ENCODE data around the gene NFYA.
A peak's percentile ranks its signal among the peaks of the same experiment; 100 is the strongest.

Gene NFYA

DNA sequence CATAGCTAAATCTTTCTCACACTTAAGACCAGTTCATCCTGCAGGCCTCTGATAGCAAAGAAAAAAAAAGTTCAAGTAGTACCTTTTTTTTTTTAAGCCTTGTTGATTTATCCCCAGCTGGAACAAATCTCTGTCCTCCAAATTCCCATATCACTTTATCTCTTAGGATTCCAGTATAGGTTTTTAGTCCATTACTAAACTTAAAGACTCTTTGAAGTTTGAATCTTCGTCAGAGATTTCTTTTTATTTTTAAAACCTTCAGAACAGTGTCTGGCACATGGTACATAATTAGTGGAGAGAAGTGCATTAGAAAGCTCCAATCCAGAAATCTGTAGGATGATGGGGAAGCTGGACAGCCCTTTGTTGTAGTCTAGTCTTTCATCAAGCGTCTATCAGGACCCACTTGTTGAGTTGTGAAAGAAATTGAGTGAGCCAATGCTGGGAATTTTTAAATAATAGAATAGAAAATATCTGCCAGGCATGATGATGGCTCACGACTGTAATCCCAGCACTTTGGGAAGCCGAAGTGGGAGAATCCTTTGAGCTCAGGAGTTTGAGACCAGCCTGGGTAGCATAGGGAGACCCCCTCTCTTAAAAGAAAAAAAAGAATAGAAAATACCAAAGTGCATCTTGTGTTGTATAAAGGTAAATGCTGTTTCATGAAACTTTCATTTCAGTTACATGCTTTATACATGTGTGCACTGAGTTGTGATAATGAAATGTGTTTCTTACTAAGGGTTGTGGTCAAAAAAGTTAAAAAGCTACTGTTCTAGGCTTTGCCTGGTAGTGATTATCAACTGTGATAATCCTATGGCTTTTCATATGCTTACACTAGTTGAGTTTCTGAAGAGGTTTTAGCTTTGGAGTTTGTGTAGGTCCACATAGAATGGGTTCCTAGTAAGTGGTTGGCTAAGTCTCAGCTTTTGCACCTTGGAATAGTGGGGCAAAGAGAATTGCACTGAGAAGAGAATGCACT, 3.2 kb downstream of the NFYA start:
- H3K4me3 ChIP-seq (ENCODE audit: insufficient read depth in 1 of 2, low read depth in 1 of 2, low read length in 2 of 2), result no peak overlapping the region
- no peak overlapping the region for H3K14ac ChIP-seq (ENCODE audit: low read length in 2 of 2)
- no peaks in the 10 kb centered on the region for H3K27me3 ChIP-seq (ENCODE audit: control insufficient read depth in 1 of 2, insufficient read depth in 1 of 2, low read length in 2 of 2)
- no peaks in the 10 kb centered on the region for H3K9me3 ChIP-seq (ENCODE audit: control insufficient read depth, low read length)
- peaks cover 12% of the 10 kb centered on the region for H3K79me1 ChIP-seq (replicated peaks; ENCODE audit: low read length, poor library complexity, severe bottlenecking)
- H3K9ac ChIP-seq (ENCODE audit: low read length), result peak overlapping the region; percentile 96
- H3K27ac ChIP-seq (ENCODE audit: low read length, poor library complexity, severe bottlenecking), result no peak overlapping the region
- no peak overlapping the region for H2BK120ac ChIP-seq (ENCODE audit: low read depth, low read length)
- no peak overlapping the region for H3K18ac ChIP-seq (ENCODE audit: low read depth in 1 of 2, low read length in 2 of 2)
- H2AFZ ChIP-seq (ENCODE audit: low read depth, low read length), result no peak overlapping the region
- H2AK5ac ChIP-seq (ENCODE audit: low read length, severe bottlenecking), result no peak overlapping the region
- no peak overlapping the region for H4K91ac ChIP-seq (ENCODE audit: low read length)
- no peak overlapping the region for H3K4ac ChIP-seq (ENCODE audit: low read depth in 1 of 2, low read length in 2 of 2)
- peaks cover 8 to 24% of the 10 kb centered on the region in 2 experiments for H3K36me3 ChIP-seq (ENCODE audit: control insufficient read depth in 1 of 2, insufficient read depth in 2 of 2, low read depth in 1 of 2, low read length in 2 of 2)
- H2BK15ac ChIP-seq (ENCODE audit: low read depth, poor library complexity, severe bottlenecking), result no peak overlapping the region
- no peak for DNase-seq
- H3K4me2 ChIP-seq (ENCODE audit: low read length, poor library complexity, severe bottlenecking), result no peak overlapping the region
- WGBS, result 100% methylated on average over 4 of the region's 4 CpGs
- H4K8ac ChIP-seq (ENCODE audit: low read length), result no peak overlapping the region
- H3K23ac ChIP-seq (ENCODE audit: low read length in 2 of 2), result no peak overlapping the region
- no peak overlapping the region for H2BK5ac ChIP-seq (ENCODE audit: low read depth, low read length, poor library complexity, severe bottlenecking)
- no peaks in the 10 kb centered on the region for H3K4me1 ChIP-seq (ENCODE audit: control insufficient read depth, insufficient read depth, low read depth, low read length)
- H2BK12ac ChIP-seq (ENCODE audit: low read length in 2 of 2), result no peak overlapping the region

DNA sequence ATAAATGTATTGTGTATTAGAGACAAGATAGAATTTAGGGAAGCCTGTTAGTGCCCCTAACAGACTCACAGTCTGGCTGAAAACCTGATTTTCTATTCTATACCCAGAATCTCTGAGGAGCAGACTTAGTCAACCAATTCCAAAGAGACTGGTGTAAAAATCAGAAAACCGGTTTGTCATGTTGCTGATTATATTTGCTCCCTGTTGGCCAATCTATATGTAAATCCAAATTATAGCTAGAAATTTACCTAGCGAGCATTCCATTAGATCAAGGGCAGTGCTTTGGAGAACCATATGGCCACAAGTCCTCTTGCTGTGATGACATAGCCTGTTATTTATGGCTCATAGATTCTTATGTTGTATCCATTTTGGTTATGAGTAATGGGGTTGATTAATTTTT, 4.8 kb downstream of the NFYA start:
- Histone ChIP-seq H2BK5ac (ENCODE audit: low read depth, low read length, poor library complexity, severe bottlenecking) (no peak overlapping the region), H2AK5ac (ENCODE audit: low read length, severe bottlenecking) (no peak overlapping the region), H2BK120ac (ENCODE audit: low read depth, low read length) (no peak overlapping the region), H3K27me3 (ENCODE audit: control insufficient read depth in 1 of 2, insufficient read depth in 1 of 2, low read length in 2 of 2) (no peaks in the 10 kb centered on the region), H2BK12ac (ENCODE audit: low read length in 2 of 2) (no peak overlapping the region), H2AFZ (ENCODE audit: low read depth, low read length) (no peak overlapping the region), H4K91ac (ENCODE audit: low read length) (no peak overlapping the region), H3K9ac (ENCODE audit: low read length) (no peak overlapping the region), H4K8ac (ENCODE audit: low read length) (no peak overlapping the region), H3K4me3 (ENCODE audit: insufficient read depth in 1 of 2, low read depth in 1 of 2, low read length in 2 of 2) (no peak overlapping the region), H2BK15ac (ENCODE audit: low read depth, poor library complexity, severe bottlenecking) (no peak overlapping the region), H3K14ac (ENCODE audit: low read length in 2 of 2) (no peak overlapping the region), H3K79me1 (replicated peaks; ENCODE audit: low read length, poor library complexity, severe bottlenecking) (peaks cover 12% of the 10 kb centered on the region), H3K4me2 (ENCODE audit: low read length, poor library complexity, severe bottlenecking) (no peak overlapping the region), H3K27ac (ENCODE audit: low read length, poor library complexity, severe bottlenecking) (no peak overlapping the region), H3K4me1 (ENCODE audit: control insufficient read depth, insufficient read depth, low read depth, low read length) (no peaks in the 10 kb centered on the region), H3K36me3 (ENCODE audit: control insufficient read depth in 1 of 2, insufficient read depth in 2 of 2, low read depth in 1 of 2, low read length in 2 of 2) (peaks cover 8 to 37% of the 10 kb centered on the region in 2 experiments), H3K9me3 (ENCODE audit: control insufficient read depth, low read length) (no peaks in the 10 kb centered on the region), H3K4ac (ENCODE audit: low read depth in 1 of 2, low read length in 2 of 2) (no peak overlapping the region), H3K18ac (ENCODE audit: low read depth in 1 of 2, low read length in 2 of 2) (no peak overlapping the region), H3K23ac (ENCODE audit: low read length in 2 of 2) (no peak overlapping the region)
- WGBS, result 90% methylated on average over 2 of the region's 2 CpGs
- DNase-seq, result no peak

DNA sequence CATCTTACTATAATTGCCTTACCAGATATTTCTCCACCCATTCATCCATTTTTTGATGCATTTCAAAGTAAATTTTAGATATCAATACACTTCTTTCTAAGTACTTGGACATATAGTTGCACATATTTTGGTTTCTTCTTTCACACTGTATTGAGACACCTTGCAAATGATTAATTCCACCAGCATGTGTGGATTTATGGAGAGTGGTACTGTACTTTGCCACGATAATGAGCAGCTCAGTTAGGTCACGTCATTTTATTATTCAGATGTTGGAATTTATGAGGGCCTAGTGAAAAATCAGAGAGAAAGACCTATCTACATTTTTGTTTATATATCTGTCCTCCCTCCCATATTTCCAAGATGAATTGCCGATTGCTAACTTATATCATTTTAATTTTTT, 5.3 kb downstream of the NFYA start:
- Histone ChIP-seq H3K18ac (ENCODE audit: low read depth in 1 of 2, low read length in 2 of 2) (no peak overlapping the region), H3K4me1 (ENCODE audit: control insufficient read depth, insufficient read depth, low read depth, low read length) (no peaks in the 10 kb centered on the region), H2AFZ (ENCODE audit: low read depth, low read length) (no peak overlapping the region), H2BK12ac (ENCODE audit: low read length in 2 of 2) (no peak overlapping the region), H3K14ac (ENCODE audit: low read length in 2 of 2) (no peak overlapping the region), H3K79me1 (replicated peaks; ENCODE audit: low read length, poor library complexity, severe bottlenecking) (peaks cover 12% of the 10 kb centered on the region), H3K27ac (ENCODE audit: low read length, poor library complexity, severe bottlenecking) (no peak overlapping the region), H3K9me3 (ENCODE audit: control insufficient read depth, low read length) (no peaks in the 10 kb centered on the region), H2BK120ac (ENCODE audit: low read depth, low read length) (no peak overlapping the region), H3K27me3 (ENCODE audit: control insufficient read depth in 1 of 2, insufficient read depth in 1 of 2, low read length in 2 of 2) (no peaks in the 10 kb centered on the region), H3K23ac (ENCODE audit: low read length in 2 of 2) (no peak overlapping the region), H3K4me2 (ENCODE audit: low read length, poor library complexity, severe bottlenecking) (no peak overlapping the region), H2BK5ac (ENCODE audit: low read depth, low read length, poor library complexity, severe bottlenecking) (no peak overlapping the region), H4K8ac (ENCODE audit: low read length) (no peak overlapping the region), H3K4me3 (ENCODE audit: insufficient read depth in 1 of 2, low read depth in 1 of 2, low read length in 2 of 2) (no peak overlapping the region), H4K91ac (ENCODE audit: low read length) (no peak overlapping the region), H3K9ac (ENCODE audit: low read length) (no peak overlapping the region), H2AK5ac (ENCODE audit: low read length, severe bottlenecking) (no peak overlapping the region), H3K36me3 (ENCODE audit: control insufficient read depth in 1 of 2, insufficient read depth in 2 of 2, low read depth in 1 of 2, low read length in 2 of 2) (peaks cover 8 to 43% of the 10 kb centered on the region in 2 experiments), H2BK15ac (ENCODE audit: low read depth, poor library complexity, severe bottlenecking) (no peak overlapping the region), H3K4ac (ENCODE audit: low read depth in 1 of 2, low read length in 2 of 2) (no peak overlapping the region)
- no peak for DNase-seq
- WGBS, result no CpG with 5 or more reads among the region's 3 CpGs

DNA sequence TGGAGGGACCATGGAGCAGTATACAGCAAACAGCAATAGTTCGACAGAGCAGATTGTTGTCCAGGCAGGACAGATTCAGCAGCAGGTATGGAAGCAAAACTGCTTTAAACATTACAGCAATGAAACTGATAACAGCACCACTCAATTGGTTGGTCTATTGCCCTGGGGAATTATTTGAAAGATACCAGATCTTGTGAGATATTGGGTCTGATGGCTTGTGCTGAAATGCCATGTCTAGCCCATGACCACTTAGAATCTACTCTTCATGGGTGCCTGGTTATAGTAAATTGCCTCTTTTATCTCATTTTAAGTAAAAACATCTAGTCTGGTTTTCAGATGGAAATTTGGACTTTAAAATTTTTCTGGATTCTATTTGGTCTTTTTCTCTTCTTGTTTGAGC, 6.3 kb downstream of the NFYA start:
- peak overlapping the region in 1 of 2 experiments; percentile 6 for H2BK12ac ChIP-seq (ENCODE audit: low read length in 2 of 2)
- H3K79me1 ChIP-seq (replicated peaks; ENCODE audit: low read length, poor library complexity, severe bottlenecking), result peaks cover 16% of the 10 kb centered on the region
- no peak overlapping the region for H2AFZ ChIP-seq (ENCODE audit: low read depth, low read length)
- H4K8ac ChIP-seq (ENCODE audit: low read length), result no peak overlapping the region
- 100% methylated on average over 1 of the region's 1 CpG for WGBS
- H2BK120ac ChIP-seq (ENCODE audit: low read depth, low read length), result no peak overlapping the region
- no peak overlapping the region for H3K23ac ChIP-seq (ENCODE audit: low read length in 2 of 2)
- no peak overlapping the region for H3K14ac ChIP-seq (ENCODE audit: low read length in 2 of 2)
- H3K27ac ChIP-seq (ENCODE audit: low read length, poor library complexity, severe bottlenecking), result no peak overlapping the region
- no peaks in the 10 kb centered on the region for H3K27me3 ChIP-seq (ENCODE audit: control insufficient read depth in 1 of 2, insufficient read depth in 1 of 2, low read length in 2 of 2)
- H4K91ac ChIP-seq (ENCODE audit: low read length), result no peak overlapping the region
- no peak overlapping the region for H3K4ac ChIP-seq (ENCODE audit: low read depth in 1 of 2, low read length in 2 of 2)
- no peak overlapping the region for H2BK5ac ChIP-seq (ENCODE audit: low read depth, low read length, poor library complexity, severe bottlenecking)
- no peaks in the 10 kb centered on the region for H3K9me3 ChIP-seq (ENCODE audit: control insufficient read depth, low read length)
- no peaks in the 10 kb centered on the region for H3K4me1 ChIP-seq (ENCODE audit: control insufficient read depth, insufficient read depth, low read depth, low read length)
- H3K4me2 ChIP-seq (ENCODE audit: low read length, poor library complexity, severe bottlenecking), result no peak overlapping the region
- no peak overlapping the region for H3K18ac ChIP-seq (ENCODE audit: low read depth in 1 of 2, low read length in 2 of 2)
- peaks cover 11 to 53% of the 10 kb centered on the region in 2 experiments for H3K36me3 ChIP-seq (ENCODE audit: control insufficient read depth in 1 of 2, insufficient read depth in 2 of 2, low read depth in 1 of 2, low read length in 2 of 2)
- no peak overlapping the region for H2BK15ac ChIP-seq (ENCODE audit: low read depth, poor library complexity, severe bottlenecking)
- H2AK5ac ChIP-seq (ENCODE audit: low read length, severe bottlenecking), result no peak overlapping the region
- no peak overlapping the region for H3K9ac ChIP-seq (ENCODE audit: low read length)
- no peak for DNase-seq
- H3K4me3 ChIP-seq (ENCODE audit: insufficient read depth in 1 of 2, low read depth in 1 of 2, low read length in 2 of 2), result no peak overlapping the region
